Cardiac muscle cell (in vitro differentiated cells and primary cell): ENCODE results near the gene GSTO2. TPM values are rescaled to one million over a fixed set of nuclear protein-coding genes. Genes with fewer than 3 reads are reported as not detected.

Experiments
- DNase-seq, 2 donors: peaks; one replicate each; pipeline versions ENCODE4 v3.0.0 to v3.0.0-alpha.2; 2010 to 2017; ENCODE audit warnings: low read depth in 1 of 2, low spot score in 1 of 2
- H3K27ac ChIP-seq: fragments of 200-600 bp; sonication (generic); 2 replicates; pipeline ENCODE4 v1.5.1; 2016
- H3K27me3 ChIP-seq: fragments of 200-600 bp; sonication (generic); 2 replicates; pipeline ENCODE4 v1.6.0; 2016; ENCODE audit warnings: control low read depth
- H3K36me3 ChIP-seq: fragments of 200-600 bp; sonication (generic); 2 replicates; pipeline ENCODE4 v1.5.1; 2016; ENCODE audit warnings: control low read depth
- H3K4me1 ChIP-seq: fragments of 200-600 bp; sonication (generic); 2 replicates; pipeline ENCODE4 v1.8.1; 2017; ENCODE audit warnings: low read depth, mild to moderate bottlenecking, mixed run types
- H3K4me3 ChIP-seq: fragments of 200-600 bp; sonication (generic); 2 replicates; pipeline ENCODE4 v1.5.1; 2016; ENCODE audit warnings: mild to moderate bottlenecking
- H3K9me3 ChIP-seq: fragments of 200-600 bp; sonication (generic); 2 replicates; pipeline ENCODE4 v1.5.1; 2017; ENCODE audit warnings: low read depth, mild to moderate bottlenecking, control low read depth
- CTCF ChIP-seq: IDR thresholded peaks from 2 replicates; pipeline ENCODE4 v1.5.1; 2012; ENCODE audit warnings: low read depth, mild to moderate bottlenecking, low read length
- polyA plus RNA-seq: library from polyadenylated mRNA; unstranded; fragments of >200 nt; fragmentation: Nextera tagmentation; extraction: Ambion mirVana; gene quantifications from 2 replicates; pipeline ENCODE4 v1.2.1, GENCODE V29; 2016
- total RNA-seq: library from RNA; depleted of rRNA; stranded (reverse); fragments of >200 nt; gene quantifications from 2 replicates; pipeline ENCODE4 v1.2.3, GENCODE V29; 2016

Gene GSTO2
- total and polyA plus RNA-seq, 2 experiments from 2014 or later = 2.2 to 3.0 TPM

GRCh38 chr10:104334965-104335650 lies 66.1 kb downstream of the GSTO2 start:
- no peak for TF ChIP-seq CTCF
- Histone ChIP-seq H3K4me1 (peaks cover 63% of the 10 kb centered on the region), H3K36me3 (no peaks in the 10 kb centered on the region), H3K9me3 (no peaks in the 10 kb centered on the region), H3K27ac (peak overlapping the region; percentile 9), H3K4me3 (no peak overlapping the region), H3K27me3 (no peaks in the 10 kb centered on the region)
- no peak for DNase-seq

GRCh38 chr10:104336821-104337467 lies 68.0 kb downstream of the GSTO2 start:
- Histone ChIP-seq H3K4me3 (peak overlapping the region; percentile 85), H3K27ac (peak overlapping the region; percentile 100), H3K27me3 (no peaks in the 10 kb centered on the region), H3K36me3 (no peaks in the 10 kb centered on the region), H3K4me1 (peaks cover 51% of the 10 kb centered on the region), H3K9me3 (no peaks in the 10 kb centered on the region)
- peak in 1 of 2 donors; percentile 85 for DNase-seq
- TF ChIP-seq CTCF = no peak

- Histone ChIP-seq H3K27me3 (no peaks in the 10 kb centered on the region), H3K36me3 (no peaks in the 10 kb centered on the region), H3K4me1 (peaks cover 44% of the 10 kb centered on the region), H3K4me3 (peak overlapping the region; percentile 85), H3K27ac (peak overlapping the region; percentile 100), H3K9me3 (no peaks in the 10 kb centered on the region)
- peak in 1 of 2 donors; percentile 51 for DNase-seq
- TF ChIP-seq CTCF = no peak
Observed at GRCh38 chr10:104337521-104337984, 68.6 kb downstream of the GSTO2 start.

GRCh38 chr10:104337985-104338735 lies 69.2 kb downstream of the GSTO2 start, which contains the start of gene ITPRIP:
Gene ITPRIP (minus strand): TSS chr10:104338465. CDS start chr10:104316051, 22,414 bp downstream.
- Histone ChIP-seq H3K36me3 (no peaks in the 10 kb centered on the region), H3K27ac (peak within 1 kb of the TSS; percentile 100), H3K27me3 (no peaks in the 10 kb centered on the region), H3K9me3 (no peaks in the 10 kb centered on the region), H3K4me3 (peak within 1 kb of the TSS; percentile 85), H3K4me1 (peaks cover 44% of the 10 kb centered on the region)
- TF ChIP-seq CTCF = peak; percentile 20
- peak; percentile 78 to 91 for DNase-seq

GRCh38 chr10:104339469-104340110 lies 70.6 kb downstream of the GSTO2 start:
- no peaks in the 10 kb centered on the region for H3K9me3 ChIP-seq
- H3K36me3 ChIP-seq = no peaks in the 10 kb centered on the region
- H3K27ac ChIP-seq = peak overlapping the region; percentile 100

More at GRCh38 chr10:104339469-104340110, 70.6 kb downstream of the GSTO2 start:
- Histone ChIP-seq H3K4me3 (peak overlapping the region; percentile 85), H3K27me3 (no peaks in the 10 kb centered on the region), H3K4me1 (peaks cover 34% of the 10 kb centered on the region)
- no peak for TF ChIP-seq CTCF
- DNase-seq = peak; percentile 72 to 83
